ENCODE measurements around the gene TSR3. TPM values are rescaled to one million over a fixed set of nuclear protein-coding genes. Genes with fewer than 3 reads are reported as not detected.

The TSR3 gene
- total and polyA plus RNA-seq, 2 of the 13 experiments (the other 11 are each of a cell fraction or from before 2014, with no cell fraction given) = 24.2 to 51.0 TPM

DNA sequence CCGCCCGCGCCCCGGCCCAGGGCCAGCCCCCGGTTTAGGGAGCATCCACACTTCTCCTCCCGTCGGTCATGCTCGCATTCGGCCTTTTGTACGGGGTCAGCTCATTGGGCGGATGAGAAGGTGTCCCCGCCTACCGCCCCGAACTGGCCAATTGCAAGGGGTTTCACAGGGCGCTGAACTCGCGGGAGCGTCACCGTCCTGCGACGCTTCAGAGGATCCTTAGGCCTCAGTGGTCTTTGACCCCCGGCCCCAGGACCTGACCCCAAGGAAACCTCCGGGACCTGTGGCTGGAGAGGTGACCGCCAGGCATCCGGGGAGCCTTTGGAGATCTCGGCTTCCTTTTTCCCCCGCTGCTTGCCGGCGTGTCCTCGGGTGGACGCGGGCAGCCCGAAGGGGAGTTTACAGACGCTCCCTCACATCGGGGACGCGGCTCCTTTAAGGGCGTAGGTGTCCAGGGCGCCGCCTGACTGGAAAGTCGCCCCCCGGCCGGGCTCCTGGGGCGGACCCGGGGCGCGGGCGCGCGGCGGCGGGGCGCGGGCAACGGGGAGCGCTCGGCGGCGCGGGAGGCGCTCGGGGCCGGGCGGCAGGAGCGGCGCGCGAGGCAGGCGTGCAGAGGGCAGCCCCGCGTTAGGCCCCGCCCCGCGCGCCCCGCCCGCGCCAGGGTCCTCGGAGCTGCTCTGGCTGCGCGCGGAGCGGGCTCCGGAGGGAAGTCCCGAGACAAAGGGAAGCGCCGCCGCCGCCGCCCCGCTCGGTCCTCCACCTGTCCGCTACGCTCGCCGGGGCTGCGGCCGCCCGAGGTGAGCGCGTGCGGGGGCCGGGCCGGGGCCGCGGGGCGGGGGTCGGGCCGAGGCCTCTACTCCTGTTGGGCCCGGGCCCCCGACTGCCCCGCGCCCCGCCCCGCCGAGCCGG is 42.4 kb downstream of the TSR3 start, which contains the start of gene UBE2I (continued):
- TF ChIP-seq ZBTB8A (CRISPR knock-in tag; IDR thresholded peaks at IDR 0.05; ENCODE audit: borderline replicate concordance, low read depth) = no peak
- TF ChIP-seq U2AF2 (IDR thresholded peaks at IDR 0.05; ENCODE audit: low read depth, low read length) = no peak
- peak; percentile 91 for TF ChIP-seq KLF11 (CRISPR knock-in tag; IDR thresholded peaks at IDR 0.05)
- TF ChIP-seq, protein P1, sequence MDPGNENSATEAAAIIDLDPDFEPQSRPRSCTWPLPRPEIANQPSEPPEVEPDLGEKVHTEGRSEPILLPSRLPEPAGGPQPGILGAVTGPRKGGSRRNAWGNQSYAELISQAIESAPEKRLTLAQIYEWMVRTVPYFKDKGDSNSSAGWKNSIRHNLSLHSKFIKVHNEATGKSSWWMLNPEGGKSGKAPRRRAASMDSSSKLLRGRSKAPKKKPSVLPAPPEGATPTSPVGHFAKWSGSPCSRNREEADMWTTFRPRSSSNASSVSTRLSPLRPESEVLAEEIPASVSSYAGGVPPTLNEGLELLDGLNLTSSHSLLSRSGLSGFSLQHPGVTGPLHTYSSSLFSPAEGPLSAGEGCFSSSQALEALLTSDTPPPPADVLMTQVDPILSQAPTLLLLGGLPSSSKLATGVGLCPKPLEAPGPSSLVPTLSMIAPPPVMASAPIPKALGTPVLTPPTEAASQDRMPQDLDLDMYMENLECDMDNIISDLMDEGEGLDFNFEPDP (CRISPR knock-in tag; conservative IDR thresholded peaks at IDR 0.05) = 0 out of 2 replicates have a peak, but pooled peaks have one; percentile 68
- TF ChIP-seq ATF7 (IDR thresholded peaks at IDR 0.05) = no peak
- peak; percentile 53; the same call in 1 of the 2 replicates for TF ChIP-seq ATF7 (CRISPR knock-in tag; IDR thresholded peaks at IDR 0.05)
- no peak for TF ChIP-seq CERS6 (CRISPR knock-in tag; IDR thresholded peaks at IDR 0.05)
- TF ChIP-seq, protein P2, sequence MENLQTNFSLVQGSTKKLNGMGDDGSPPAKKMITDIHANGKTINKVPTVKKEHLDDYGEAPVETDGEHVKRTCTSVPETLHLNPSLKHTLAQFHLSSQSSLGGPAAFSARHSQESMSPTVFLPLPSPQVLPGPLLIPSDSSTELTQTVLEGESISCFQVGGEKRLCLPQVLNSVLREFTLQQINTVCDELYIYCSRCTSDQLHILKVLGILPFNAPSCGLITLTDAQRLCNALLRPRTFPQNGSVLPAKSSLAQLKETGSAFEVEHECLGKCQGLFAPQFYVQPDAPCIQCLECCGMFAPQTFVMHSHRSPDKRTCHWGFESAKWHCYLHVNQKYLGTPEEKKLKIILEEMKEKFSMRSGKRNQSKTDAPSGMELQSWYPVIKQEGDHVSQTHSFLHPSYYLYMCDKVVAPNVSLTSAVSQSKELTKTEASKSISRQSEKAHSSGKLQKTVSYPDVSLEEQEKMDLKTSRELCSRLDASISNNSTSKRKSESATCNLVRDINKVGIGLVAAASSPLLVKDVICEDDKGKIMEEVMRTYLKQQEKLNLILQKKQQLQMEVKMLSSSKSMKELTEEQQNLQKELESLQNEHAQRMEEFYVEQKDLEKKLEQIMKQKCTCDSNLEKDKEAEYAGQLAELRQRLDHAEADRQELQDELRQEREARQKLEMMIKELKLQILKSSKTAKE (CRISPR knock-in tag; IDR thresholded peaks at IDR 0.05; ENCODE audit: borderline replicate concordance) = no peak
- no peak for TF ChIP-seq HNF1A (IDR thresholded peaks at IDR 0.05; ENCODE audit: low read depth)
- 0 out of 2 replicates have a peak, but pooled peaks have one; percentile 35 for TF ChIP-seq HNF1A (CRISPR knock-in tag; IDR thresholded peaks at IDR 0.05; ENCODE audit: borderline replicate concordance)
- TF ChIP-seq ZSCAN9 (CRISPR knock-in tag; IDR thresholded peaks at IDR 0.05; ENCODE audit: borderline replicate concordance) = peak; percentile 66; the same call in 1 of the 2 replicates
- TF ChIP-seq ZNF746 (CRISPR knock-in tag; IDR thresholded peaks at IDR 0.05) = peak; percentile 42; the same call in 1 of the 2 replicates
- no peak; the same call in 1 of the 2 replicates for TF ChIP-seq CREB3 (CRISPR knock-in tag; IDR thresholded peaks at IDR 0.05)
- no peak for TF ChIP-seq ZNF10 (CRISPR knock-in tag; IDR thresholded peaks at IDR 0.05; ENCODE audit: borderline replicate concordance, low read depth)
- no peak for TF ChIP-seq CEBPG (CRISPR knock-in tag; IDR thresholded peaks at IDR 0.05)
- peak; percentile 56; the same call in 1 of the 2 replicates for TF ChIP-seq TAF1 (CRISPR knock-in tag; IDR thresholded peaks at IDR 0.05)
- TF ChIP-seq REPIN1 (CRISPR knock-in tag; IDR thresholded peaks at IDR 0.05; ENCODE audit: borderline replicate concordance, low read depth) = no peak
- no peak for TF ChIP-seq FOXP1 (IDR thresholded peaks at IDR 0.05)
- TF ChIP-seq FOXP1 (CRISPR knock-in tag; IDR thresholded peaks at IDR 0.05) = no peak
- peak; percentile 99 for TF ChIP-seq YEATS2 (CRISPR knock-in tag; IDR thresholded peaks at IDR 0.05; ENCODE audit: borderline replicate concordance)
